Breast epithelium (tissue), 3 donors: Measurements from ENCODE around the gene N4BP2L1.

Source experiments
- CTCF ChIP-seq, 3 donors: fragments of 450-650 bp; IDR thresholded peaks; one replicate each; pipeline ENCODE4 v1.5.1; 2016 to 2017; ENCODE audit warnings: antibody characterized with exemption in 3 of 3, mild to moderate bottlenecking in 3 of 3, moderate library complexity in 3 of 3
- POLR2A ChIP-seq: fragments of 450-650 bp; IDR thresholded peaks from one replicate; pipeline ENCODE4 v1.6.1; 2016; ENCODE audit warnings: antibody characterized with exemption, mild to moderate bottlenecking, moderate library complexity
- POLR2AphosphoS5 ChIP-seq, 3 donors: sonication (generic); formaldehyde crosslinking; IDR thresholded peaks; one replicate each; pipeline ENCODE4 v1.6.1; 2017; ENCODE audit warnings: antibody characterized with exemption in 3 of 3

DNA sequence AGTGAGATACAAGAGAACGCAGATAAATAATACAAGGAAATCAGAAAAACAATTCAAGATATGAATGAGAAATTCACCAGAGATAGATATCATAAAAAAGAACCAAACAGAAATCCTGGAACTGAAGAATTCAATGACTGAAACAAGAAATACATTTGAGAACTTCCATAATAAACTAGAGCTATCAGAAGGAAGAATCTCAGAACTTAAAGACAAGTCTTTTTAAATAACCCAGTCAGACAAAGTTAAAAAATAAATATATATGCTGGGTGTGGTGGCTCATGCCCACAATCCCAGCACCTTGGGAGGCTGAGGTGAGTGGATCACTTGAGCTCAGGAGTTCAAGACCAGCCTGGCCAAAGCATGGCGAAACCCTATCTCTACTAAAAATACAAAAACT, 28.7 kb upstream of the N4BP2L1 start:
- TF ChIP-seq CTCF (IDR thresholded peaks at IDR 0.05) (no peak), POLR2AphosphoS5 (IDR thresholded peaks at IDR 0.05) (no peak), POLR2A (no peak)
